ENCODE measurements around the gene GALNT18. TPM values are rescaled to one million over a fixed set of nuclear protein-coding genes. Genes with fewer than 3 reads are reported as not detected.

GALNT18 gene
- polyA plus RNA-seq, 1 donor (not counting 4 experiments of a cell fraction or from before 2014, with no cell fraction given), result 27.2 TPM

- Histone ChIP-seq H4K20me1 (ENCODE audit: control insufficient read depth, extremely low read depth, insufficient read depth, low read length) (no peaks in the 10 kb centered on the region), H3K9me3 (ENCODE audit: control insufficient read depth, low read depth, low read length) (no peaks in the 10 kb centered on the region), H3K9ac (ENCODE audit: control insufficient read depth, extremely low read depth, insufficient read depth, low read length) (no peak overlapping the region), H3K79me2 (ENCODE audit: control insufficient read depth, insufficient read depth, low read length) (no peaks in the 10 kb centered on the region), H3K4me3 (ENCODE audit: control insufficient read depth in 2 of 3, extremely low read depth in 1 of 3, insufficient read depth in 2 of 3, low read depth in 1 of 3, low read length in 3 of 3) (no peak overlapping the region), H3K27me3 (ENCODE audit: control insufficient read depth, extremely low read depth, insufficient read depth, low read length) (no peaks in the 10 kb centered on the region), H3K27ac (ENCODE audit: control insufficient read depth, insufficient read depth, low read length) (no peak overlapping the region), H2AFZ (ENCODE audit: control insufficient read depth, low read length) (no peak overlapping the region), H3K36me3 (ENCODE audit: control insufficient read depth in 2 of 2, extremely low read depth in 1 of 2, insufficient read depth in 2 of 2, low read length in 2 of 2) (no peaks in the 10 kb centered on the region), H3K9me1 (ENCODE audit: control insufficient read depth, extremely low read depth, insufficient read depth, low read length) (no peaks in the 10 kb centered on the region), H3K4me2 (ENCODE audit: control insufficient read depth, extremely low read depth, insufficient read depth, low read depth, low read length) (no peak overlapping the region), H3K4me1 (ENCODE audit: control insufficient read depth, extremely low read depth, insufficient read depth, low read length) (peaks cover 21% of the 10 kb centered on the region)
- dilution Hi-C loops (cut with MboI; ENCODE audit: extremely low pct_ligation_motif_present, low sequenced_read_pairs), result no loop called here
- TF ChIP-seq, protein P1, sequence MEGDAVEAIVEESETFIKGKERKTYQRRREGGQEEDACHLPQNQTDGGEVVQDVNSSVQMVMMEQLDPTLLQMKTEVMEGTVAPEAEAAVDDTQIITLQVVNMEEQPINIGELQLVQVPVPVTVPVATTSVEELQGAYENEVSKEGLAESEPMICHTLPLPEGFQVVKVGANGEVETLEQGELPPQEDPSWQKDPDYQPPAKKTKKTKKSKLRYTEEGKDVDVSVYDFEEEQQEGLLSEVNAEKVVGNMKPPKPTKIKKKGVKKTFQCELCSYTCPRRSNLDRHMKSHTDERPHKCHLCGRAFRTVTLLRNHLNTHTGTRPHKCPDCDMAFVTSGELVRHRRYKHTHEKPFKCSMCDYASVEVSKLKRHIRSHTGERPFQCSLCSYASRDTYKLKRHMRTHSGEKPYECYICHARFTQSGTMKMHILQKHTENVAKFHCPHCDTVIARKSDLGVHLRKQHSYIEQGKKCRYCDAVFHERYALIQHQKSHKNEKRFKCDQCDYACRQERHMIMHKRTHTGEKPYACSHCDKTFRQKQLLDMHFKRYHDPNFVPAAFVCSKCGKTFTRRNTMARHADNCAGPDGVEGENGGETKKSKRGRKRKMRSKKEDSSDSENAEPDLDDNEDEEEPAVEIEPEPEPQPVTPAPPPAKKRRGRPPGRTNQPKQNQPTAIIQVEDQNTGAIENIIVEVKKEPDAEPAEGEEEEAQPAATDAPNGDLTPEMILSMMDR (optimal IDR thresholded peaks at IDR 0.05 in 1 of 3, IDR thresholded peaks at IDR 0.05 in 1 of 3, conservative IDR thresholded peaks at IDR 0.05 in 1 of 3; ENCODE audit: extremely low read depth in 1 of 3, insufficient read depth in 2 of 3, low read length in 3 of 3), result no peak
- no peak for TF ChIP-seq EZH2 (IDR thresholded peaks at IDR 0.05; ENCODE audit: low read length)
- FAIRE-seq (no peak), DNase-seq (ENCODE audit: low read depth, low spot score) (no peak)
These were observed 224.8 kb downstream of the GALNT18 start for GRCh38 chr11:11397036-11397415.

DNA sequence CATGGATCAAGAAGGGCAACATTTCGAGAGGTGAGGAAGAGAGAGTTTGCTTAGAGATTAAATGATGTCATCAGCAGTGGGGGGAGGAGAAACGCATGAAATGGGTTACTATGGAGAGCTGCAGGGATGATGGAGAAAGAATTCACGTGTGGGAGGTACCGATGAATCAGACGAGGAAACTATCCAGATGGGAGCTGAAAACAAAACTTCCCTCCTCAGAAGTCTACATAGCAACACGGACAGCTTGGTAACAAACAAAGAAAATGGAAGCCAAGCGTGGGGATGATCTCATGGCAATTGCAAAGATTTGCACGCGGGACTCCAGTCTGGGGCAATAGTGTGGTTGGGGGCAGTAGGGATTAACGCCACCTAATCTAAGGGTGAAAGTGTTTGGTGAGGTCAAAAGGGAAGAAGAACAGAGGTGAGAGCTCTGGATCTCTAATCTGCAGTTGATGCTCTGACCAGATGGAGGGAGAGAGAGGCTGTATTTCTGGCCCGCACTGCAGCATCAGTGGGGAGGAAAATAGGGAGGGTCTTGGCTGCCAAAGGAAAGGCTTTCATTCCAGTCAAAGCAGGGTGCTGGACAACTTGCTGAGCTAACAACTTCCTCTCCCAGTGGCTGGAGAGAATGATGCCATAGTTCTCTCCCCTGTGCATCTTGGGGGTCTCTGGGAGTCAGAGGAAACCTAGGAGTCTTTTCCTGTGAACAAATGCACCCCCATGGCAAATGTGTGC lies 225.3 kb downstream of the GALNT18 start:
- no peaks in the 10 kb centered on the region for H3K27me3 ChIP-seq (ENCODE audit: control insufficient read depth, extremely low read depth, insufficient read depth, low read length)
- H3K36me3 ChIP-seq (ENCODE audit: control insufficient read depth in 2 of 2, extremely low read depth in 1 of 2, insufficient read depth in 2 of 2, low read length in 2 of 2), result no peaks in the 10 kb centered on the region
- no peak for DNase-seq (ENCODE audit: low read depth, low spot score)
- TF ChIP-seq, protein P1 (optimal IDR thresholded peaks at IDR 0.05 in 1 of 3, IDR thresholded peaks at IDR 0.05 in 1 of 3, conservative IDR thresholded peaks at IDR 0.05 in 1 of 3; ENCODE audit: extremely low read depth in 1 of 3, insufficient read depth in 2 of 3, low read length in 3 of 3), result no peak
- TF ChIP-seq EZH2 (IDR thresholded peaks at IDR 0.05; ENCODE audit: low read length), result no peak
- no peaks in the 10 kb centered on the region for H3K79me2 ChIP-seq (ENCODE audit: control insufficient read depth, insufficient read depth, low read length)
- no peak for FAIRE-seq
- H3K4me2 ChIP-seq (ENCODE audit: control insufficient read depth, extremely low read depth, insufficient read depth, low read depth, low read length), result no peak overlapping the region
- no peak overlapping the region for H3K27ac ChIP-seq (ENCODE audit: control insufficient read depth, insufficient read depth, low read length)
- H2AFZ ChIP-seq (ENCODE audit: control insufficient read depth, low read length), result no peak overlapping the region
- dilution Hi-C loops (cut with MboI; ENCODE audit: extremely low pct_ligation_motif_present, low sequenced_read_pairs), result no loop called here
- H3K4me3 ChIP-seq (ENCODE audit: control insufficient read depth in 2 of 3, extremely low read depth in 1 of 3, insufficient read depth in 2 of 3, low read depth in 1 of 3, low read length in 3 of 3), result no peak overlapping the region
- H3K9me1 ChIP-seq (ENCODE audit: control insufficient read depth, extremely low read depth, insufficient read depth, low read length), result no peaks in the 10 kb centered on the region
- no peaks in the 10 kb centered on the region for H3K9me3 ChIP-seq (ENCODE audit: control insufficient read depth, low read depth, low read length)
- H4K20me1 ChIP-seq (ENCODE audit: control insufficient read depth, extremely low read depth, insufficient read depth, low read length), result no peaks in the 10 kb centered on the region
- H3K9ac ChIP-seq (ENCODE audit: control insufficient read depth, extremely low read depth, insufficient read depth, low read length), result no peak overlapping the region
- peaks cover 26% of the 10 kb centered on the region for H3K4me1 ChIP-seq (ENCODE audit: control insufficient read depth, extremely low read depth, insufficient read depth, low read length)

Data from keratinocyte (primary cell).